Ishikawa (cell line): ENCODE results near the gene KIAA0586.

ENCODE experiments used
- FOXM1 ChIP-seq: IDR thresholded peaks from 2 replicates; pipeline ENCODE4 v1.6.1; 2012; ENCODE audit warnings: low read depth, borderline replicate concordance
- NFIC ChIP-seq: IDR thresholded peaks from 2 replicates; pipeline ENCODE4 v1.6.1; 2012
- RAD21 ChIP-seq: IDR thresholded peaks from 2 replicates; pipeline ENCODE4 v1.6.1; 2012; ENCODE audit warnings: low read depth
- TAF1 ChIP-seq: IDR thresholded peaks from 2 replicates; pipeline ENCODE4 v1.6.1; 2012; ENCODE audit warnings: low read depth, mild to moderate bottlenecking
- TCF12 ChIP-seq: IDR thresholded peaks from 2 replicates; pipeline ENCODE4 v1.6.1; 2012; ENCODE audit warnings: low read depth
- YY1 ChIP-seq: IDR thresholded peaks from 2 replicates; pipeline ENCODE4 v1.6.1; 2012; ENCODE audit warnings: low read depth
- TF ChIP-seq, protein P1 (sequence below): IDR thresholded peaks from 2 replicates; pipeline ENCODE4 v1.6.1; 2012

DNA sequence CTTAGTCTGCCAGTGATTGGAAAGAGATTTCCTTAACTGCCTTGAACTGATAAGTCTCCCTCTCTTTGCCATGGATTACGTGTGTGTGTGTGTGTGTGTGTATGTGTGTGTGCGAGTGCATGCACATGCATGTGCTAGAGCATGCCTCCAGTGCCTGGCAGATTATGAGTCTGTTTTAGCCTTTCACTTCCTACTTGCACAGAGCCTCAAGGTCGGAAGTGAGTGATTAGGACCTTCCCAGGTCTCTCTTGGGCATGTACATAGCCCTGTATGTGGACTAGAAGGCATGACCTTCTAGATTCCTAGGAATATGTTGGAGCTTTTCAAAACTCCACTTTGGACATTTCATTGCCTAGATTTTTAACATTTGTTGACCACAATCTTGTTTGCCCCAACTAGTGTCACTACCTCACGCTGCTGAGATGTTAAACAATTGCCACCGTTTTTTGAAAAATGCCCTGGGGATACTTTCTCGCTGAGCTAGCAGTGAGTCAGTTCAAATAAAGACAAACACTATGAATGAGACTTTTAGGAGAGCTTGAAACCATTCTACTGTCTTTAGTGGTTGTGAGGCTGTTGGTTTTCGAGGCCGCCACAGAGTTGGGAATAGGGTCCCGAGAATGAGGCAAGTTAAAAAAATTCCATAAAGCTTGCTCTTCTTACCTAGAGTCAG is 28.2 kb downstream of the KIAA0586 start:
- TF ChIP-seq YY1 (no peak), RAD21 (no peak), TAF1 (no peak), TCF12 (no peak), FOXM1 (no peak), NFIC (no peak)
- TF ChIP-seq, protein P1, sequence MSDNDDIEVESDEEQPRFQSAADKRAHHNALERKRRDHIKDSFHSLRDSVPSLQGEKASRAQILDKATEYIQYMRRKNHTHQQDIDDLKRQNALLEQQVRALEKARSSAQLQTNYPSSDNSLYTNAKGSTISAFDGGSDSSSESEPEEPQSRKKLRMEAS, result no peak
